A204.1 (cell line): ENCODE results near the gene GORASP1.

Experiments used
- FAIRE-seq: peaks from 2 replicates; lab custom pipeline; 2012; peaks lifted over from hg19 to GRCh38; lab: Jason Lieb, UNC

GORASP1 gene

DNA sequence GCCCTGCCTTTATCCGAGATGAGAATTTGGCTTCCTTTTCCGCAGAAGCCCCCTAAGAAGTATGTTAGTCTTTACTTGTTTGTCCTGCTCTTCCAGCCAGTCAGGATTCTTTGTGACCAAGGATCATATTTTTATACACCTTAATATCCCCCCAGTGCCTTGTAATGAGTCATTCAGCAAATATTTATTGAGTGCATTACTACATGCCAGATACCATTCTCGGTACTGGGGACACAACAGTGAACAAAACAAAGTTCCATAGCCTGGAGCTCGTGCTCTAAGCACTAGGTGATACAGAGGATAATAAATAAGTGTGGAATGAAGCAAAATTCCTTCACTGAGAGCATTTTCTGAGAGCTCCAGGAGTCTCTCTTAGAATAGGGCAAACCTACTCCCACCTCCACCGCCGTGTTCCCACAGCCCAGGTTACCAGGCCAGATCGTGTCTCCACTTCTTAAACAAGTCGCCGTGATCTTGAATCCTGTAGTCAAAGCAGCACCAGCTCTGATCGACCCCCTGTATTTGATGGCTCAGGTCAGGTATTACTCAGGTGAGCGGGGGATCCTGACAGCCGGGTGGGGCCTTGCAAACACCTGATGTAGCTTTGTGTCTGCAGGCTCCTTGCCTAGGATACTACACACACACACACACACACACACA lies 18.5 kb upstream of the GORASP1 start:
- FAIRE-seq = no peak

DNA sequence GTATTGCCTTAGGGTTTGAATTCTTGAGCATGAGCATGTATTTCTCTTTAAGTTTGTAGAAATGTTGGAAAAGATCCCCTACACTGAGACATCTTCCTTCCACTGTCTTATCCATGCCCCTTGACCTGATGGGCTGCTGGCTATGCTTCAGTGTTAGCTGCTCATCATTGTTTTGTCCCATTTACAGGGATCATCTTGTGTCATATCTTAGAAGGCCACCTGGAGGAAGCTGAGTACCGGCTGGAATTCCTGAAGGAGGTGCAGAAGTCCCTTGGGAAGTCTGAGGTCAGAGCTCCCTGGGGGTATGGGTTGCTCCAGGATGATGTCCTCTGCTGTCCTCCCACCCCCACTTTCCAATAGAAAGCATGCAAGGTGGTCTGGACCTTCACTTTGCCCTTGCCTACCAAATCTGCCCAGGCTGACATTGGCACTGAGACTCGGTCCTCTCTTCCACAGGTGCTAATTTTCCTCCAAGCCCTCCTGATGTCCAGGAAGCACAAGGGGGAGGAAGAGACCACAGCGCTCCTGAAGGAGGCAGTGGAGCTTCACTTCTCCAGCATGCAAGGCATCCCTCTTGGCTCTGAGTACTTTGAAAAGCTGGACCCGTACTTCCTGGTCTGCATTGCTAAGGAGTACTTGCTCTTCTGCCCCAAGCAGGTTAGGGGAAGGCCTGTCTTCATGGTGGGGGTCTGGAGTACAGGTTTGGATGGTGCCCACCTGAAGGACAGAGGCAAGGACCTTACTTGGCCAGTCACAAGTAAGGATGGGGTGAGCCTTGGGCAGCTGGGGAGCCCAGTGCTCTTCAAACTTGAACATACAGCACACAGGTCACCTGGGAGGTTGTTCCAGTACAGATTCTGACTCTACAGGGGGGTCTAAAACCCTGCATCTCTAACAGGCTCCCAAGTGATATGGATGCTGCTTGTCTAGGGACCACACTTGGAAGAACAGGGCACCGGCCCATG lies 17.7 kb upstream of the GORASP1 start:
- FAIRE-seq = no peak

DNA sequence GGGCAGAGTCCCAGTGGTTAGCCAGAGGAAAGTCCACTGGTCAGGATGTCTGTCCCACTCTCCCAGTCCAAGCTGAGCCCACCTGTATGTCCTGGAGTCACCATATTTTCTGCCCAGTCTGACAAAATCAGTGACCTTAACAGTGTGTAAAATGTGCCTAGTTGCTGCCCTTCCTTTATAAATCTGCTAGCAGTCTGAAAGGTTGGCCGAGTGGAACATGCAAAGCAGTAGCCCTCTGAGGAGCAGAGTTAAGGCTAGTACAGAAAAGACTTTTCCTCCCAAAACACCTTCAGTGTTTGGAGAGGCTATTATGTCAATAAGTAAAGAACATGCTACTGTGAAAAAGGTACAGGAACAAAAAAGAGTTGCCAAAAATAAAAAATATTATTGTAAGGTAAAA lies 15.4 kb upstream of the GORASP1 start:
- no peak for FAIRE-seq

DNA sequence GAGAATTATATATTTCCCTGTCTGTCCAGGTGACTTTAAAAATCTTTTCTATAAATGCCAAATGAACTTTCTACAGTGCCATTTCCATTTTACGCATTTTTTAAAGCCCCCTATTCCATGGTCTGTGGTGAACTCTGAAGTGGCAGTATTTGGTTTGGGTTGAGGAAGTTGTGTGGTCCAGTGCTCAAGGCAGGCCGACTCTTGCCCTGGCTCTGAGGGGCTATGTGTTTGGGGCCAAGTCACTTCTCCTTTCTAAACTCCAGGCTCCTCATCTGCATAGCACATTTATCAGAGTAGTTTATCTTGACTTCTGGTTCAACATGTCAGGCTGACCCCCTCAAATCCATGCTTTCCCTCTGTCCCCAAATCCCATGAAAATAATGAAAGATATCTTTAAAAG lies 14.2 kb upstream of the GORASP1 start:
- FAIRE-seq = no peak

DNA sequence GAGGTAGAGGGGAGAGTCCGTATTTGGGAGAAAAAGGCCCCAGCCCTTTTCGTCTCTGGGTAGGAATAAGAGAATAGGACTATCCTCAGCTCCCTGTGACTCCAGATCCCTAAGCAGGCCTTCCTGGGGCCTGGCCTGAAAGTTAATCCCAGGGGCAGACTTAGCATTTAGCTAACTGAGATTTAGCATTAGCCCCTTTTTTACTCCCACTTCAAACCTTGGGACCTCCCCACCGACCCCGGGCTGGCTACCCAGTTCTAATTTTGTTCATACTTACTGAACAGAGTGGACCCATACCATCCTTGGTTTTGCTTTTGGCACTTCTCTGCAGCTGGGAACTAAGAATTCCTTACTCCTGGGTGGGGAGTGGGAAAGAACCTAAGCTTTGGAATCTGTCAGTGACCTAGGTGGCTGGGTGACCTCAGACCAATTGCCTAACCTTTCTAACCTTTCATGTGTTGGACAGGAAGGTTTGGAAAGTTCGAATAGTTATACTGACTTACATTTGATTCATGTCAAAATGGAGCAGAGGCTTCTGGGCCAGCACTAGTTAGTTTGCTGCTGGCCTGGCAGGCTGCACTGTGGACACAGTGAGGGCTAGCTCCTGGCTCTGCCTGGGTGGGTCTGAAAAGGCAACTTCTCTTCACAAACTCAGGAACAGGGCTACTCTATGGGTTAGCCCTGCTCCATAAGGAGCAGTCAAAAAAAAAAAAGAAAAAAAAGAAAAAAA lies 11.7 kb upstream of the GORASP1 start:
- FAIRE-seq = no peak

DNA sequence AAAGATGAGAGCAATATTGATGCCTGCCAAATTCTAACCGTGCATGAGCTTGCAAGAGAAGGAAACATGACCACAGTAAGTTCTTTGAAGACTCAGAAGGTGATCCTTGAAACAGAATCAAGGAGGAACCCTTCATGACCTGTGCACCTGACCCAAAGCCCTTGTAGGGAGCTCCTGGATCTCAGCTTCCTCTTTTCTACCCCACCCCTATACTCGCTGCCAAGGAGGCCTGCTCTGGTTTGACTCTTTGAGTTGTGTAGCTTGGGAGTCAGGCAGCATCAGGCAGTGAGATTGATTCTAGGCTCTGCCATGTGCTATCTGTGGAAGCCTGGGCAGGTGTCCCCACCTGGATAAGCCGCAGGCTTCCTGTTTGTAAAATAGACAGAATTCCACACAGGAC lies 10.7 kb upstream of the GORASP1 start:
- FAIRE-seq = no peak

DNA sequence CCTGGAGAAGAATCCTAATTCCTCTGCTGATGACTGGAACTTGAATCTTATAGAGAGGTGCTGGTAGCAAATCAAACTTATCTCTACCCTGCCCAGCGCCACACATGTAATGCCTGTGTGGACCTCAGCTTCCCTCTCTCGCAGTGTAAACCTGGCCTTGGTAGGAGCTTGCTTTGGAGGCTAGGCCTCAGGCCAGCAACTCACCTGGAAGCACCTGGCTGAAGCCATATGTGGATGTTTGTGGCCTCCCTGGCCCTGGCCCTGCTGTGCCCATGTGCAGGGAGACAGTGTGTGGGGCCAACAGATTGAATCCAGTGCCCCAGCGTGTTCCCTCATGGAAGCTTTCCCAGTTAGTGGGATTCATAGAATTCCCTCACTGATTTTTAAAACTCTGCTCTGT lies 8.4 kb upstream of the GORASP1 start:
- no peak for FAIRE-seq

DNA sequence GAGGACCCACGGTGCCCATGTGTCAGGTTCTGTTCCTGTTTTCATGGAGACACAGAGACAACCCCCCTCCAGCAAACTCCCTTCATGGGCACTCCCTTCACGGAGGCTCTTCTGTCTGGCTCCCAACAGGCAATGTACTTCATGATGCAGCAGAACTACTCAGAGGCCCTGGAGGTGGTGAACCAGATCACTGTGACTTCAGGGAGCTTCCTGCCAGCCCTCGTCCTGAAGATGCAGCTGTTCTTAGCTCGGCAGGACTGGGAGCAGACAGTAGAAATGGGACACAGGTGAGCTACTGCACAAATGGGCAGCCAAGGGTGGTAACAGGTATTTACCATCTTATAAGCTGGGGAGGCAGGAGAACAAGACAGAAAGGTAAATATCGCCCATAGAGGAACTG lies 7.0 kb upstream of the GORASP1 start:
- no peak for FAIRE-seq

DNA sequence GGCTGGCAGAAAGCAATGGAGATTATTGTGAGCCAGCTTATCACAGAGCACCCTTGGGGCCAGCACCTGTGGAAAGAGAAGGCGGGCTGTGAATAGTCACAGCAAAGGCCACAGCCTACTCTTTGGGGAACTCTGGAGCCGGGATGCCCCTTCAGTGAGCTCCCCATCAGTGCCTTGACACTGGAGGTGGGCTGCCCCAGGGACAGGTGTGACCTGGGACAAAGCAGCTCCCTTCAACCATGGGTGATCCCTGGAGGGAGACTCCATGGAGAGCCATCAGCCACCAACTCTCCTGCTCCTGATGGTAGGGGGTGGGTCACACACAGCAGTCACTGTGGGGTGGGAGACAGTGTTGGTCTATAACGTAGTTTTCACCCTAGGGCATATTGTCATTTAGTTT lies 5.9 kb upstream of the GORASP1 start:
- no peak for FAIRE-seq

DNA sequence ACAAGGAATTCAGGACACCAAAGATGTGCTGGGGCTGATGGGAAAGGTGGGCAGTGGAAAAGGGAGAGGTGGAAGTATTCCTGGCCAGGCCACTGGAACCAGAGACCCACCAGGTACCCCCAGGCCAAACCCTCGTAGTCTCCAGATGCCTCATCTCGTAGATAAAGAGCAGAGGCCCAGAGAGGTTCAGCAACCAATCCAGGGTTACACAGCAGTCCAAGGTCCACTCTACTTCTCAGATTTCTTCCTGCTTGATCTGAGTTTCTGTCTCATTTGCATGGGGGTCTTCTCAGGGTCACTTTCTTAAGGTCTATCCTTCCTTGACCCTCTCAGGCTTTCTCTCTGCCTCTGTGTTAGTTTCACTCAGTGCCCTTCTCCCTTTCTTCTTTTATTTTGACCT lies 5.1 kb upstream of the GORASP1 start:
- FAIRE-seq = no peak

DNA sequence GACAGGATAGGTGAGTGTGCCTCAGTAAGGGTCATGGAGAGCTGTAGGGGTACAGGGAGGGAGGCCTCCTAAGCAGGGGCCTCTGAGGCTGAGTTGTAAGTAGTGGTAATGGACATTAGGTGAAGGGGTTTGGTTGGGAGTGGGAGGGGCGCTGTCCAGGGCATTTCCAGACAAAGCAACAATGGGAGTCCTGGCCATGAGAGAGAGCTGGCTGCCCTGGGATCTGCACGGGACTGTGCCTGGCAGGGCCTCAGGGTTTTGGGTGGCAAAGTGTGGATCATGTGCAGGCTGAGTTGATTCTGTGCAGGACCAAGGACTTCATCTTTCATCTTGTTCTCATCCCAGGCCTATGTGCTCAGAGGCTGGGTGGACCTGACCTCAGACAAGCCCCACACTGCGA lies 4.7 kb upstream of the GORASP1 start:
- FAIRE-seq = no peak

DNA sequence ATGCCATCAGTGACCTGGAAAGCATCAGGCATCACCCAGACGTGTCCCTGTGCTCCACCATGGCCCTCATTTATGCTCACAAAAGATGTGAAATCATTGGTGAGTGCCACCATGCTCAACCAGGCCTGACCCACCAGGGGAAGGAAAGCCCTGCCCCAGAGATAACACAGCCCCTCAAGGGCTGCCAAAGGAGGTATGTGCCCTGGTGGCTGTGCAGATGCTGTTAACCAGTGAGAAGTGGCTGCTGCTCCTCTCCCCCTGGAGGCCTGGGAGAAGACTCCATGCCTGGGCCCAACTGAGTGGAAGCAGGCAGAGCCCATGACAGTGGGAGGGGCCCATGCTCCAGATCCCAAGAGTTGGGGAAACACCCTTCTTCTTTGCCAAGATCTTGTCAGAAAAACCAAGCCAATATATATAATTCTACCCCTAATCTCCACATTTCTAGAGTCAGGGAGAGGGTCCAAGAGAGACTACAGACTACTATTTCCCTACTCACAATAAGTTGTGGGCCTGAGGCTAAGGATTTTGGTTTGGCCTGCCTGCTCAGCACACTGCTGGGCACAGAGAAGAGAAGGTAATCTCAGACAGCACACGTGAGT lies 2.7 kb upstream of the GORASP1 start:
- no peak for FAIRE-seq

DNA sequence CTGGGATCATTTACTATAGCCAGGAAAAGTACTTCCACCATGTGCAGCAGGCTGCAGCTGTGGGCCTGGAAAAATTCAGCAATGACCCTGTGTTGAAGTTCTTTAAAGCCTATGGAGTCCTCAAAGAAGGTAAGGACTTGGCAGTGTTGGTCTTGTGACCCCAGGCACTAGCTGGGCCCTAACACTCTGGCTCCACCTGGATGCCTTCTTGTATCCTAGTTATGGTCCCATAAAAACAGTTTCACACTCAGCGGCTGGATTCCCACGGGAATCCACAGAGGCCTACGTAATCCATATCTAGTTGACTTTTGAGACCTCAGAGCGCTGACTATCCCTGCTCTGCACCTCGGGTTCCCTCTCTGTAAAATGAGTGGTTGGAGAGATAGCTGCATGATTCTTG lies 1.7 kb upstream of the GORASP1 start:
- FAIRE-seq = no peak

DNA sequence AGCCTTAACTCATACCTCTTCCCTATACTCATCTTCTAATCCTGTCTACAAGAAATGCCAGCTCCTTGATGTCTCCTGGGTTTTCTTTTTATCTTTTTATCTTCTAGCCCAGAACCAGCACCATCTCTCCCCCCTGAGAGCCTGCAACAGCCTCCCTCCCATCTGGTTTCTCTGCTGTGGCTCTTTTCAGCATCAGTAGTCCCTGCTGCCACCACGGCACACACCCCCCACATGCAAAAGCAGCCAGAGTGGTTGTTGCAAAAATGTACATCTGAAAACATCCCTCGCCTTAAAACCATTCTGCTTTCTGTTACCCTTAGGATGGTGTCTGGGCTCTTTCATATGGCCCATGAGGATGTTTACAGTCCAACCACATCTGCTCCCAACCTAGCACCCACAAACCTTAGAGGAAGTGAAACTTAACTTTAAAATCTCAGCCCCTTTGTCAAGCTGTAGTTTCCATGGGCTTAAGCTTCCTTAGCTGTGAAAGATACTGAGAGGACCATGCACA lies 828 bp upstream of the GORASP1 start:
- FAIRE-seq = no peak

DNA sequence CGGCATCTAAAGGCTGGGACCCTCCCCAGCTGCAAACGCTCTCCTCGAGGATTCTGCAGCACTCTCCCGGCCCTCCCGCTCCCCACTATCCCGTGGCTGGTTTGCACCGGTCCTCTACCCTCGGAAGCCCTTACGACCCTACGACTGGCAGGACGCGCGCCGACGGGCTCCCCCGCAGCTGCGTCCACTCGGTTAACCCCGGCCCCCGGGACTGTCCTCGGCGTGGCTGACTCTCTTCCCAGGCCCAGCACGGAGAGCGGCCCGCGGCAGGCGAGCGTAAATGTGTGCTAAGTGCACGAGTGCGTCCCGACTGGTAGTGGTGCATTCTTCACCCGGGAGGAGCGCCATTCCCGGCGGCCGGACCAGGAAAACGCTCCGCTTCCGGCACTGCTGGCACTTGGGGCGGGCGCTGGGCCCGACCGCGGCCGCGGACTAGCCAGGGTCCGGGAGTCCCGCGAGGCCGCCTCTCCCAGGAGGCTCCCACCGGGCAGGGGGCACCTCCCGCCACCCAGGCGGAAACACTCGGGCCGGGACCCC lies 508 bp downstream of the GORASP1 start:
- FAIRE-seq = no peak

DNA sequence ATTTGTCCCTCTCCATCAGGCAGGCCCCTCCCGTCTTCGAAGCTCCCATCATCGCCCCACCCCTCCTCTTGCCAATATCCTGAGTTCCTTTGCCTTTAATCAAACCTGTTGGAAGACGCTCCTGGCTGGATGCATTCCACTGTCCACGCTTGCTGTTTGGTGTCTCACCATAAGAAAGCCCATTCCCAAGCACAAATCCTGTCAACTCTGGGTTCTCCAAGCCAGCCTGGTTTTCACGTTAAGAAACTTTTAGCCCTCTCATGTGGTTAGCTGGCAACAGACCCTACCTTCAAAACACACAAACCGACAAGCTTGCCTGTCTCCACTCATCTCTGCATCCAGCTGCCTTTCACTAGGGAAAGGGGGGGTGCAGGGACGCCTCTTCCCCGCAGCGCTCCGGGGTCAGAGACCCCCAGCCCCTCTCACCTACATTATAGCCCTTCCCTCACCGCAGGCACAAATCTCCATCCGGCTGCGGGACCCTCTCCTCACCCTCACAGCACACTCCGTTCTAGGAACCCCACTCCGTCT lies 1.1 kb downstream of the GORASP1 start:
- FAIRE-seq = no peak

DNA sequence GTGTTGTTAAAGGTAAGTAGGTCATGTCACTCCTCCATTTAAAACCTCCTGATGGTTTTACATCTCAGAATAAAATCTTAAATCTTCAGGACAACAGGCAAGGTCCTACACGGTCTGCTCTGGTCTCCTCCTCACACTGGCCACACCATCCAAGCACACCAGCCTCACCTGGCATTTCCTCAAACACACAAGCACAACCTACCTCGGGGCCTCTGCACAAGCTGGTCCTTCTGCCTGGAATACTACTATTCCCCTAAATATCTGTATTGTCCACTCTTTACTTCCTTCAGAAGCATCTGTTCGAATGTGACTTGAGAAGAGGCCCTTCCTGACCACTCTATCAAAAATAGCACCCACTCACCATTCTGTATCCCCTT lies 1.8 kb downstream of the GORASP1 start:
- FAIRE-seq = no peak

DNA sequence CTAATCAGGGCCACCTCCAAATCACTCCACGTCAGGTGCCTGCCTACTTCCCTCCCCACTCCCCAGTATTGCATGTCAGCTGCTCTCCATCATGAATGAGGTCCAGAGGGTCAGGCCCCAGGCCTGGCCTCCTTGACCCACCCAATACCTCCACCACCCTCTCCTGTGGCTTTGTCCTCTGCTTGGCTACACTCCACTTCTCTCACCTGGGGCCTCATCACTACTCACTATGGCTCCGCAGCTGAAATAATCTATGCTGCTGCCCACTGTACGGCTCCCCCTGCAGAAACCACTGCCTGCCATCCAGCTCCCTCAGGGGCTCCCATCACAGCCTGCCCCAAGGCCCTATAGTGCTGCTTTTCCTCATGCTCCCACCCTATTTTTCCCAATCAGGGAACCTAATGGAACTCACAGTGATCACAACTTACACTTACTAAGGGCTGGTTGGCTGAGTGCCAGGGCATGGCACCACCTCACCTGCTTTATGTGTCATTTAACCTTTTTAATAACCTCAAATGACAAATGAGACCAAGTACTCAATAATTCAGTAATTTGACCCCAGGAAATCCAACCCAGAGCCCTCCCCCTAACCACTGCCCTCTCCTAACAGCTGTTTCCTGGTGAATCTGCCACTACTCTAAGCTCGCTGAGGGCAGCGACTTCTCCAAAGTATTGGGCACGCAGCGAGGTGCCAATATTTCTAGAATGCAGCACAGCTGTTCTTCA lies 2.3 kb downstream of the GORASP1 start:
- FAIRE-seq = no peak

DNA sequence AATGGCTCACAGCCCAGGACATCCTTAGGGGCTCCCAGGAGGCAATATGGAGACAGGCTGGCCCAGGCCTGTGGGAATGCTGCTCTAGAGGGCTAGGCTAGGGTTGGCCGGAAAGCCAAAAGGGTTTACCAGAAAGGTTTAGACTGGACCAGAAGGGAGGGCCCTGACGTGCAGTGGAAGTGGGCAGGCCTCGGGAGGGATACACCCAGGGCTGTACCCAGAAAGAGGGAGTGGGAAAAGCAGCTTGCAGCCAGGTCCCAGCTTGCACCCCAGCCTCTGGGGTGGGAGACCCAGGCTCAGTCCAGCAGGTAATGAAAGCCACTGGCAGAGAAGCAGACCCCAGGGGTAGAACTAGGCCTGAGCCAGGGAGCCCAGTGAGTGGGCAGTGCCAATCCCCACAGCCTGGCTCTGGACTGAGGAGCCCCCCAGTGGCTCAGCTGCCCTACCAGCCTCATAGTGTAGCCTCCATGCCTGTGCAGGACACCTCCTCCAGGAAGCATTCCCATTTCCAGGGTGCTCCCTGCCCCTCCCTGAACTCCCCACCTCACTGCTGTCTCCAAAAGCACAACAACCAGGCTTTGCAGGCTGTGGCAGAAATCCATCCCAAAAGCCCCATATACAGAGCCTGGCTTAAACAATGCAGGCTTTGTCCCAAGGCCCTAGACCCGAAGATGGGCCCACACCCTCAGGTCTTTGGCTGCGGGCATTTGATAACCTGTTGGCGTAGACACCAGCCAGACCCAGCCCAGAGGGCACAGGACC lies 3.5 kb downstream of the GORASP1 start:
- FAIRE-seq = no peak

DNA sequence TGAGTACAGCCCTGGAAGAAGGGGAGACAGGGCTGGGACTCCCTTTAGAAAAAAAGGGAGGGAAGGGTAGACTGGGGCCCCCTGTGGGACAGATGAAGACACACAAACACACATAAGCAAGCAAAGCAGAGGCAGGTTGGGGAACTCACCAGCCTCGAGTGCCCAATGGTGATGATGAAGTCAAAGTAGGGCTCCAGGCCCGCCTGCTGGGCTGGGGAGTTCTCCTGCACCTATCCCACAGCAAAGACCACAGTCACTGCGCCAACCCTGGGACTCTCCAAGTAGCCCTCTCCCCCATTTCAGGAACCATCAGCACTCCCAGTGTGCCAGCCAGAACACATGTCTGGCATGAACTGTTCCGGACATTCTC lies 4.1 kb downstream of the GORASP1 start:
- no peak for FAIRE-seq
